MM.1S (cell line): ENCODE results near the gene LMX1B.

Source experiments
- DNase-seq: peaks from one replicate; pipeline ENCODE4 v3.0.0-alpha.2; 2015
- H2AFZ ChIP-seq: fragments of 300-600 bp; sonication (generic); 2 replicates; pipeline ENCODE4 v1.6.0; 2016; ENCODE audit warnings: antibody characterized with exemption, low read length
- H3F3A ChIP-seq: fragments of 300-600 bp; sonication (generic); 2 replicates; pipeline ENCODE4 v1.6.1; 2016; ENCODE audit warnings: mild to moderate bottlenecking, antibody characterized with exemption, low read length, moderate library complexity, mixed read lengths; ENCODE audit not compliant: insufficient read depth
- H3K27ac ChIP-seq: fragments of 300-600 bp; sonication (generic); 2 replicates; pipeline ENCODE4 v1.5.1; 2016; ENCODE audit warnings: mild to moderate bottlenecking, low read length
- H3K27me3 ChIP-seq: fragments of 300-600 bp; sonication (generic); replicated peaks from 2 replicates; pipeline ENCODE4 v1.6.0; 2016; ENCODE audit warnings: low read length; ENCODE audit not compliant: insufficient read depth
- H3K36me3 ChIP-seq: fragments of 300-600 bp; sonication (generic); replicated peaks from 2 replicates; pipeline ENCODE4 v1.6.1; 2016; ENCODE audit warnings: mild to moderate bottlenecking, low read length, mixed read lengths; ENCODE audit not compliant: insufficient read depth
- H3K4me1 ChIP-seq: fragments of 300-600 bp; sonication (generic); 2 replicates; pipeline ENCODE4 v1.6.1; 2016; ENCODE audit warnings: low read length, mixed read lengths
- H3K4me2 ChIP-seq: fragments of 300-600 bp; sonication (generic); 2 replicates; pipeline ENCODE4 v1.6.0; 2016; ENCODE audit warnings: low read depth, low read length
- H3K4me3 ChIP-seq: fragments of 300-600 bp; sonication (generic); 2 replicates; pipeline ENCODE4 v1.5.1; 2016; ENCODE audit warnings: low read length, mixed read lengths
- H3K79me2 ChIP-seq: fragments of 300-600 bp; sonication (generic); 2 replicates; pipeline ENCODE4 v1.6.1; 2016; ENCODE audit warnings: mixed run types, low read length, mixed read lengths
- H3K9ac ChIP-seq: fragments of 300-600 bp; sonication (generic); 2 replicates; pipeline ENCODE4 v1.6.1; 2016; ENCODE audit warnings: low read length, mixed read lengths
- H3K9me2 ChIP-seq: fragments of 300-600 bp; sonication (generic); replicated peaks from 2 replicates; pipeline ENCODE4 v1.6.1; 2016; ENCODE audit warnings: mild to moderate bottlenecking, low read length, mixed read lengths; ENCODE audit not compliant: insufficient read depth
- H3K9me3 ChIP-seq: fragments of 300-600 bp; sonication (generic); replicated peaks from 2 replicates; pipeline ENCODE4 v1.6.1; 2016; ENCODE audit warnings: mild to moderate bottlenecking, low read length, mixed read lengths; ENCODE audit not compliant: insufficient read depth
- H4K20me1 ChIP-seq: fragments of 300-600 bp; sonication (generic); 2 replicates; pipeline ENCODE4 v1.6.1; 2016; ENCODE audit warnings: mild to moderate bottlenecking, low read length, moderate library complexity, mixed read lengths; ENCODE audit not compliant: insufficient read depth
- CTCF ChIP-seq: fragments of 300-600 bp; sonication (generic); IDR thresholded peaks from 2 replicates; pipeline ENCODE4 v1.5.1; 2016; ENCODE audit warnings: antibody characterized with exemption, low read length, mixed read lengths
- EZH2 ChIP-seq: fragments of 300-600 bp; sonication (generic); optimal IDR thresholded peaks from 2 replicates; pipeline ENCODE3; 2017; ENCODE audit warnings: low read depth, mild to moderate bottlenecking, antibody characterized with exemption, low read length, mixed read lengths
- EZH2phosphoT487 ChIP-seq: fragments of 300-600 bp; sonication (generic); IDR thresholded peaks from 2 replicates; pipeline ENCODE4 v1.6.1; 2018; ENCODE audit warnings: antibody characterized with exemption, low read length

LMX1B gene

GRCh38 chr9:126581893-126582292 lies 31.8 kb upstream of the LMX1B start:
- Histone ChIP-seq H3K27me3 (peaks cover 56% of the 10 kb centered on the region), H3K4me3 (no peak overlapping the region), H4K20me1 (no peaks in the 10 kb centered on the region), H2AFZ (no peak overlapping the region), H3K27ac (no peak overlapping the region), H3K9me3 (no peaks in the 10 kb centered on the region), H3K36me3 (no peaks in the 10 kb centered on the region), H3K9me2 (no peaks in the 10 kb centered on the region), H3K4me2 (no peak overlapping the region), H3K4me1 (no peaks in the 10 kb centered on the region), H3K79me2 (no peaks in the 10 kb centered on the region), H3K9ac (no peak overlapping the region), H3F3A (no peaks in the 10 kb centered on the region)
- no peak for TF ChIP-seq EZH2phosphoT487
- TF ChIP-seq CTCF, result no peak
- no peak for TF ChIP-seq EZH2
- no peak for DNase-seq

- no peak for DNase-seq
- Histone ChIP-seq H3K27ac (no peak overlapping the region), H3K4me2 (no peak overlapping the region), H3K4me3 (no peak overlapping the region), H3K9me2 (no peaks in the 10 kb centered on the region), H3K27me3 (peaks cover 62% of the 10 kb centered on the region), H3F3A (no peaks in the 10 kb centered on the region), H2AFZ (no peak overlapping the region), H4K20me1 (no peaks in the 10 kb centered on the region), H3K36me3 (no peaks in the 10 kb centered on the region), H3K9ac (no peak overlapping the region), H3K9me3 (no peaks in the 10 kb centered on the region), H3K79me2 (no peaks in the 10 kb centered on the region), H3K4me1 (no peaks in the 10 kb centered on the region)
- TF ChIP-seq EZH2 (no peak), CTCF (no peak), EZH2phosphoT487 (no peak)
These were observed 31.3 kb upstream of the LMX1B start for GRCh38 chr9:126582427-126582826.

DNA sequence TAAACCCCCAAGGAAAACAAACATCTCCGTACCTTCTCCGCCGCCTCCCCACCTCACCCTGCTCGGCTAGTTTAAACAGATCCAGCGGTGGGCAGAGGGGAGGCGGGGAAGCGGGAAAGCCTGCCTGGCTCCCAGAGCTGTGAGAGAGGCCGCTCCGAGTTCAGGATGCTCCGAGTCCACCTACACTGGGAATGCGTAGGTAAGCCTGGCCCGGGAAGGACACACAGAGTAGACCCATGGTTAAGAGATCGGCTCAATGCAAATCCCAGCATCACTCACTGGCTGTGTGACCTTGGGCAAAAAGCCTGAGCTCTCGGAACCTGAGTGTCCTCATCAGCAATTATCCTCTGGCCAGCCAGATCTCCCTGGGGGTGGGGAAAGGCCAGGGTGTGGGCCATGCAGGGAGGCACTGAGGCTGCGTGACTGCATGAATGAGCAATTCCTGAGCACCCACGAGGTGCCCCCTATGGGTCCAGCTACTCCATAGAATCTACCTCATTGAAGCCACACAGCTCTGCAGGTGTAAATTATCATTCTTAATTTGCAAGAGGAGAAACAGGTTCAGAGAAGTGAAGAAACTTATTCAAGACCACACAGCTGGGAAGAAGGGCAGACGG lies 30.5 kb upstream of the LMX1B start:
- Histone ChIP-seq H3K36me3 (no peaks in the 10 kb centered on the region), H3K4me2 (no peak overlapping the region), H3K9me2 (no peaks in the 10 kb centered on the region), H3K9me3 (no peaks in the 10 kb centered on the region), H2AFZ (no peak overlapping the region), H3K27me3 (peaks cover 69% of the 10 kb centered on the region), H4K20me1 (no peaks in the 10 kb centered on the region), H3K27ac (no peak overlapping the region), H3K79me2 (no peaks in the 10 kb centered on the region), H3K4me3 (no peak overlapping the region), H3F3A (no peaks in the 10 kb centered on the region), H3K9ac (no peak overlapping the region), H3K4me1 (no peaks in the 10 kb centered on the region)
- DNase-seq, result no peak
- no peak for TF ChIP-seq CTCF
- TF ChIP-seq EZH2phosphoT487, result no peak
- TF ChIP-seq EZH2, result no peak
